Measurements from ENCODE around the gene KCNQ1. TPM values are rescaled to one million over a fixed set of nuclear protein-coding genes. Genes with fewer than 3 reads are reported as not detected.

Gene KCNQ1
- total and polyA plus RNA-seq, 8 donors, result 7.1 to 37.7 (median 9.9) TPM

- no peak for TF ChIP-seq CTCF (IDR thresholded peaks at IDR 0.05)
- intact Hi-C loops (cut with DNase I), result no loop called here
- Histone ChIP-seq H3K4me1 (no peaks in the 10 kb centered on the region), H3K27ac (no peak overlapping the region), H3K9me3 (no peaks in the 10 kb centered on the region), H3K36me3 (no peaks in the 10 kb centered on the region), H3K27me3 (no peaks in the 10 kb centered on the region), H3K4me3 (no peak overlapping the region)
- DNase-seq (no peak), ATAC-seq (no peak)
These were observed 278.1 kb downstream of the KCNQ1 start for GRCh38 chr11:2722955-2723354.

GRCh38 chr11:2724104-2724503 is 279.3 kb downstream of the KCNQ1 start:
- H3K9me3 ChIP-seq, result no peaks in the 10 kb centered on the region
- no peak overlapping the region for H3K4me3 ChIP-seq
- no peak for DNase-seq
- intact Hi-C loops (cut with DNase I), result no loop called here
- ATAC-seq, result no peak
- H3K27ac ChIP-seq, result no peak overlapping the region
- H3K27me3 ChIP-seq, result no peaks in the 10 kb centered on the region
- H3K4me1 ChIP-seq, result no peaks in the 10 kb centered on the region
- TF ChIP-seq CTCF (IDR thresholded peaks at IDR 0.05), result no peak
- no peaks in the 10 kb centered on the region for H3K36me3 ChIP-seq

- intact Hi-C loops (cut with DNase I), result no loop called here
- peak; percentile 31 for ATAC-seq
- DNase-seq, result no peak
These were observed 280.0 kb downstream of the KCNQ1 start for GRCh38 chr11:2724653-2725367.

GRCh38 chr11:2725368-2726300 is 280.8 kb downstream of the KCNQ1 start:
- Histone ChIP-seq H3K27ac (no peak overlapping the region), H3K9me3 (no peaks in the 10 kb centered on the region), H3K36me3 (no peaks in the 10 kb centered on the region), H3K4me1 (no peaks in the 10 kb centered on the region), H3K4me3 (no peak overlapping the region), H3K27me3 (no peaks in the 10 kb centered on the region)
- ATAC-seq (peak; percentile 48), DNase-seq (peak in 2 of 4 donors; percentile 64 to 79)
- intact Hi-C loops (cut with DNase I), result no loop called here
- no peak for TF ChIP-seq CTCF (IDR thresholded peaks at IDR 0.05)

More at GRCh38 chr11:2724653-2725367, 280.0 kb downstream of the KCNQ1 start:
- Histone ChIP-seq H3K27ac (no peak overlapping the region), H3K27me3 (no peaks in the 10 kb centered on the region), H3K9me3 (no peaks in the 10 kb centered on the region), H3K4me1 (no peaks in the 10 kb centered on the region), H3K4me3 (no peak overlapping the region), H3K36me3 (no peaks in the 10 kb centered on the region)
- no peak for TF ChIP-seq CTCF (IDR thresholded peaks at IDR 0.05)

- Histone ChIP-seq H3K4me3 (no peak overlapping the region), H3K4me1 (no peaks in the 10 kb centered on the region), H3K36me3 (no peaks in the 10 kb centered on the region), H3K9me3 (no peaks in the 10 kb centered on the region), H3K27ac (no peak overlapping the region), H3K27me3 (no peaks in the 10 kb centered on the region)
- DNase-seq (no peak), ATAC-seq (no peak)
- intact Hi-C loops (cut with DNase I), result no loop called here
- no peak for TF ChIP-seq CTCF (IDR thresholded peaks at IDR 0.05)
These were observed 282.2 kb downstream of the KCNQ1 start for GRCh38 chr11:2726964-2727363.
